Ectodermal cell (in vitro differentiated cells): ENCODE data around the gene ACTR1B.
"Not testable (repeated sequence)": the region's sequence is repeated elsewhere in the genome, so short reads cannot be mapped to it uniquely, and the experiment has no call there.

Experiments
- H3K27ac ChIP-seq: 2 replicates; pipeline ENCODE4 v1.7.0; 2013; ENCODE audit warnings: mild to moderate bottlenecking, low read depth, low read length; ENCODE audit not compliant: insufficient read depth, poor library complexity, severe bottlenecking
- H3K27me3 ChIP-seq: 2 replicates; pipeline ENCODE4 v1.7.0; 2013; ENCODE audit warnings: mild to moderate bottlenecking, low read length; ENCODE audit not compliant: insufficient read depth, control insufficient read depth, poor library complexity, severe bottlenecking
- H3K36me3 ChIP-seq: one replicate; pipeline ENCODE4 v1.7.0; 2013; ENCODE audit warnings: low read length; ENCODE audit not compliant: control insufficient read depth, insufficient read depth
- H3K4me1 ChIP-seq: one replicate; pipeline ENCODE4 v1.7.0; 2013; ENCODE audit warnings: low read length; ENCODE audit not compliant: control insufficient read depth, insufficient read depth
- H3K4me3 ChIP-seq: 2 replicates; pipeline ENCODE4 v1.7.0; 2013; ENCODE audit warnings: low read depth, low read length, control low read depth; ENCODE audit not compliant: insufficient read depth
- H3K9me3 ChIP-seq: 2 replicates; pipeline ENCODE4 v1.7.0; 2013; ENCODE audit warnings: mild to moderate bottlenecking, low read length, moderate library complexity; ENCODE audit not compliant: control insufficient read depth
- WGBS, 2 experiments: methylation state at CpG; one replicate each; pipeline ENCODE4 v1.1.7; 2013; ENCODE audit warnings: missing lambda C conversion rate in 2 of 2; 5-methylcytosine and 5-hydroxymethylcytosine counted together

The ACTR1B gene

DNA sequence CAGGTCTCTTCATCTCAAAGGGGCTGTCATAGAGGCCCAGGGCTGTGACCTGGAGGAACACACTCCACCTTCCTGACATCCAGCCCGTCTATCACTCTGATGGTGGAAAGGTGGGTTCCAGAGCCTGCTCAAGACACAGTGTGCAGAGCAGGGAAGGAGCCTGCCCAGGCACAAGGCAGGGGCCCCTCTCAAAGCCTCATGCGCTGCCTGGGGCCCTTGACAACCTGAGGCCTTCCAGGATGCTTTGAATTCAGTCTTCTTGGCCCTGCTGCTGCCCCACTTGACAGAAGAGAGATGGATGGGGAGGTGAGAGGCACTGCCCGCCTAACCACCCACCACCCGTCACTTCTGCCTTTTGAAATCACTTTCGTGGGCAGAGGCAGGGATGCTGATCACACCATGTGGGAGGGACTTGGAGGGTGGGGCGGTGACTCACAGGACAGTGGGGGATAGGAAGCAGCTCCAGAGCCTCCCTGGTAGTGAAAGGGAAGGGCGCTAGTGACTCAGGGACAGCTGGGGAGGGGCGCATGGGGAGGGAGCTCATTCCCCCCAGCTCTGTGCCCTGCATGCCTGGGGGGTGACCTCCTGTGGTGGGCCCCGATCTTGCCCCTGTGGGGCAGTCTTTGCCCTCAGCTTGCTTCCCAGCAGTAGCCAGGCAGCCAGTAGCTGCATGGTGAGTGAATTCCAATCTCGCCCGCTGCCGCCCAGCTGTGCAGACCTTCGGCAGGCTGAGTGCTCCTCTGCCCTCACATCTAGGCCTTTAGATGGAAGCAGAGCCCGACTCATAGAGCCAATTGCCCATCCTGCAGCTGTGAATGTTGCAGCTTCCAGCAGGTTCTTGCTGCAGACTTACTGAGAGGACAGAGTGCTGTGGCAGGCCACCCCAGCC lies 44.7 kb downstream of the ACTR1B start:
- not testable (repeated sequence) for H3K4me3 ChIP-seq, H3K27me3 ChIP-seq, H3K9me3 ChIP-seq, H3K27ac ChIP-seq, H3K36me3 ChIP-seq, H3K4me1 ChIP-seq
- no CpG with 5 or more reads among the region's 14 CpGs for WGBS, 2 experiments

- Histone ChIP-seq H3K27ac (no peak overlapping the region), H3K9me3 (no peaks in the 10 kb centered on the region), H3K27me3 (no peaks in the 10 kb centered on the region), H3K4me1 (no peaks in the 10 kb centered on the region), H3K36me3 (no peaks in the 10 kb centered on the region), H3K4me3 (no peak overlapping the region)
- no CpG with 5 or more reads among the region's 6 CpGs for WGBS, 2 experiments
Observed at GRCh38 chr2:97617911-97618310, 45.9 kb downstream of the ACTR1B start.

- H3K4me3 ChIP-seq, H3K36me3 ChIP-seq, H3K9me3 ChIP-seq, H3K4me1 ChIP-seq, H3K27ac ChIP-seq, H3K27me3 ChIP-seq: not testable (repeated sequence)
- 92% methylated on average over 2 of the region's 8 CpGs; no CpG with 5 or more reads in 1 of the 2 experiments for WGBS, 2 experiments
Observed at GRCh38 chr2:97615746-97616145, 48.1 kb downstream of the ACTR1B start.

DNA sequence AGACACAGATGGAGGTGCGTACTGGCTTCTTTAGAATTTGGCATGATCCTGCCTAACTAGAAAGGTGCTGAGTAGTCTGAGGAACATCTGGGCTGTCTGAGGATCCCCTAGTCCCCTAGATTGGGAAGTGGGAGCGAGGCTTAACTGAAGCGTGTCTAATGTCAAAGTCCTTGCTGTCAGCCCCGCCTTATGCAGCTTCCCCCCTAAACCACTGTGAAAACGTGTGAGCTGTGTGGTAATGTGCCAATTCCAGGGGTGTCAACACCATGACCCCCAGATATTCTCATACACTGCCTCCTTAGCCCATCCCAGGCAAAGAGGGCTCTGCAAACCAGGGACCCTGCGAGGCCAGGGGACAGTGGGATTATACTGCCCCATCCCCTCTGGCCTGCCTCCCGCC lies 51.9 kb downstream of the ACTR1B start:
- not testable (repeated sequence) for H3K4me1 ChIP-seq, H3K4me3 ChIP-seq, H3K27ac ChIP-seq, H3K27me3 ChIP-seq, H3K36me3 ChIP-seq, H3K9me3 ChIP-seq
- WGBS, 2 experiments, result no CpG with 5 or more reads among the region's 7 CpGs

DNA sequence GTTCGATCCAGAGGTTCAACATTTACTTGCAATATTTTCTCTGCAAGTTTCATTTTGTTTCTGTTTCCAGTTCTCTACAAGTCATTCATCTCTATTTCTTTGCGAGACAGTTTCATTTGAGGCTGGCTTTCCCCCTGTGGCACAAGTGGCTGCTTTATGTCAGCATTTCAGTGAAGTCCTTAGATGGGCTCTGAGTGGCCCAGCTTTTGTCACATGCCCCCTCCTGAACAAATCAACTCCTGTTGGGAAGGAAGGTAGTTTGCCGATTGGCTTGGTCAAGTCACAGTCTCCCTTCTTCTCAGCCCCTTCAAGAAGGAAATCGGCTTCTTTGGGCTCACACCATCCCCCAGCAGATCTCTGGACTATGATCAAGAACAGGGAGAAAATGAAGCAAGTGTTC lies 55.1 kb downstream of the ACTR1B start:
- H3K27me3 ChIP-seq, H3K9me3 ChIP-seq, H3K4me3 ChIP-seq, H3K4me1 ChIP-seq, H3K36me3 ChIP-seq, H3K27ac ChIP-seq: not testable (repeated sequence)
- 85 to 97% methylated on average over 2 of the region's 4 CpGs for WGBS, 2 experiments
